Effector CD4-positive, alpha-beta T cell (primary cell): ENCODE measurements around the gene RFX7.
"Not testable (repeated sequence)": the region's sequence is repeated elsewhere in the genome, so short reads cannot be mapped to it uniquely, and the experiment has no call there.

ENCODE experiments used
- DNase-seq: peaks from one replicate; pipeline ENCODE4 v3.0.0-alpha.2; 2020
- total RNA-seq: gene quantifications from one replicate; lab custom pipeline; 2026; lab: John Stamatoyannopoulos, UW

Gene RFX7
- 41.5 reads per million, percentile 64 among the genes with 10 or more reads in this experiment for total RNA-seq

- DNase-seq = peak; percentile 69
Measured at GRCh38 chr15:56243163-56244037, at the start of gene RFX7. TSS of gene RFX7 (minus strand) at chr15:56243879. CDS start at chr15:56243285, 594 bp downstream.

- DNase-seq = no peak
Measured at GRCh38 chr15:56292546-56293316, 49.1 kb upstream of the RFX7 start.

GRCh38 chr15:56291741-56292140, 48.1 kb upstream of the RFX7 start:
- DNase-seq = no peak

GRCh38 chr15:56286213-56286612, 42.5 kb upstream of the RFX7 start:
- DNase-seq = no peak

GRCh38 chr15:56281145-56281544, 37.5 kb upstream of the RFX7 start:
- DNase-seq = no peak

GRCh38 chr15:56273724-56274123, 30.0 kb upstream of the RFX7 start:
- no peak for DNase-seq

- DNase-seq = no peak
Measured at GRCh38 chr15:56272454-56272853, 28.8 kb upstream of the RFX7 start.

GRCh38 chr15:56266465-56266864, 22.8 kb upstream of the RFX7 start:
- DNase-seq = not testable (repeated sequence)

GRCh38 chr15:56261854-56262509, 18.3 kb upstream of the RFX7 start:
- DNase-seq = no peak

- not testable (repeated sequence) for DNase-seq
Measured at GRCh38 chr15:56257306-56257705, 13.6 kb upstream of the RFX7 start.

GRCh38 chr15:56254265-56254664, 10.6 kb upstream of the RFX7 start:
- no peak for DNase-seq

- DNase-seq = no peak
Measured at GRCh38 chr15:56252386-56252785, 8.7 kb upstream of the RFX7 start.

GRCh38 chr15:56251315-56252095, 7.8 kb upstream of the RFX7 start:
- DNase-seq = no peak

GRCh38 chr15:56250626-56251025, 6.9 kb upstream of the RFX7 start:
- DNase-seq = no peak

GRCh38 chr15:56249092-56249491, 5.4 kb upstream of the RFX7 start:
- DNase-seq = no peak

- no peak for DNase-seq
Measured at GRCh38 chr15:56248311-56248992, 4.8 kb upstream of the RFX7 start.

- DNase-seq = no peak
Measured at GRCh38 chr15:56247266-56247665, 3.6 kb upstream of the RFX7 start.

GRCh38 chr15:56245871-56246814, 2.5 kb upstream of the RFX7 start:
- DNase-seq = peak; percentile 82

- peak; percentile 3 for DNase-seq
Measured at GRCh38 chr15:56244811-56245576, 1.3 kb upstream of the RFX7 start.
